ENCODE data around the gene PRSS38.
"Not testable (repeated sequence)": the region's sequence is repeated elsewhere in the genome, so short reads cannot be mapped to it uniquely, and the experiment has no call there.

The PRSS38 gene

GRCh38 chr1:227848430-227848932 is 33.0 kb downstream of the PRSS38 start:
- H3K4me1 ChIP-seq (ENCODE audit: insufficient read depth, low read length), result no peaks in the 10 kb centered on the region
- H3K9me3 ChIP-seq (ENCODE audit: low read length), result peaks cover 4% of the 10 kb centered on the region
- no peak overlapping the region for H2AFZ ChIP-seq (ENCODE audit: low read depth, low read length)
- H3K27me3 ChIP-seq (ENCODE audit: insufficient read depth, low read length), result no peaks in the 10 kb centered on the region
- H3K36me3 ChIP-seq (ENCODE audit: insufficient read depth, low read length), result no peaks in the 10 kb centered on the region
- H3K4me3 ChIP-seq (ENCODE audit: low read length), result no peak overlapping the region

- H3K27me3 ChIP-seq (ENCODE audit: insufficient read depth, low read length), result no peaks in the 10 kb centered on the region
- peaks cover 2% of the 10 kb centered on the region for H3K9me3 ChIP-seq (ENCODE audit: low read length)
Observed at GRCh38 chr1:227849251-227849650, 33.8 kb downstream of the PRSS38 start.

GRCh38 chr1:227854189-227854588 is 38.7 kb downstream of the PRSS38 start:
- Histone ChIP-seq H3K36me3 (ENCODE audit: insufficient read depth, low read length) (no peaks in the 10 kb centered on the region), H2AFZ (ENCODE audit: low read depth, low read length) (no peak overlapping the region), H3K27me3 (ENCODE audit: insufficient read depth, low read length) (no peaks in the 10 kb centered on the region), H3K4me3 (ENCODE audit: low read length) (no peak overlapping the region), H3K4me1 (ENCODE audit: insufficient read depth, low read length) (no peaks in the 10 kb centered on the region), H3K9me3 (ENCODE audit: low read length) (peaks cover 2% of the 10 kb centered on the region)

More at GRCh38 chr1:227849251-227849650, 33.8 kb downstream of the PRSS38 start:
- Histone ChIP-seq H3K4me1 (ENCODE audit: insufficient read depth, low read length) (no peaks in the 10 kb centered on the region), H2AFZ (ENCODE audit: low read depth, low read length) (no peak overlapping the region), H3K36me3 (ENCODE audit: insufficient read depth, low read length) (no peaks in the 10 kb centered on the region), H3K4me3 (ENCODE audit: low read length) (no peak overlapping the region)

- Histone ChIP-seq H3K9me3 (ENCODE audit: low read length) (peaks cover 2% of the 10 kb centered on the region), H3K4me3 (ENCODE audit: low read length) (no peak overlapping the region), H3K27me3 (ENCODE audit: insufficient read depth, low read length) (no peaks in the 10 kb centered on the region), H3K4me1 (ENCODE audit: insufficient read depth, low read length) (no peaks in the 10 kb centered on the region), H3K36me3 (ENCODE audit: insufficient read depth, low read length) (no peaks in the 10 kb centered on the region), H2AFZ (ENCODE audit: low read depth, low read length) (no peak overlapping the region)
Observed at GRCh38 chr1:227855687-227856086, 40.2 kb downstream of the PRSS38 start.

- peaks cover 2% of the 10 kb centered on the region for H3K9me3 ChIP-seq (ENCODE audit: low read length)
- H3K4me3 ChIP-seq (ENCODE audit: low read length), result no peak overlapping the region
- H3K27me3 ChIP-seq (ENCODE audit: insufficient read depth, low read length), result no peaks in the 10 kb centered on the region
- no peaks in the 10 kb centered on the region for H3K36me3 ChIP-seq (ENCODE audit: insufficient read depth, low read length)
- H3K4me1 ChIP-seq (ENCODE audit: insufficient read depth, low read length), result no peaks in the 10 kb centered on the region
- H2AFZ ChIP-seq (ENCODE audit: low read depth, low read length), result no peak overlapping the region
Observed at GRCh38 chr1:227856147-227856858, 40.8 kb downstream of the PRSS38 start.

- H3K9me3 ChIP-seq (ENCODE audit: low read length), result no peaks in the 10 kb centered on the region
- H2AFZ ChIP-seq (ENCODE audit: low read depth, low read length), result no peak overlapping the region
- no peaks in the 10 kb centered on the region for H3K36me3 ChIP-seq (ENCODE audit: insufficient read depth, low read length)
- H3K4me1 ChIP-seq (ENCODE audit: insufficient read depth, low read length), result no peaks in the 10 kb centered on the region
- H3K27me3 ChIP-seq (ENCODE audit: insufficient read depth, low read length), result no peaks in the 10 kb centered on the region
- H3K4me3 ChIP-seq (ENCODE audit: low read length), result no peak overlapping the region
Observed at GRCh38 chr1:227864882-227865281, 49.4 kb downstream of the PRSS38 start.

GRCh38 chr1:227869279-227869842 is 53.9 kb downstream of the PRSS38 start:
- Histone ChIP-seq H3K27me3 (ENCODE audit: insufficient read depth, low read length) (no peaks in the 10 kb centered on the region), H2AFZ (ENCODE audit: low read depth, low read length) (no peak overlapping the region), H3K36me3 (ENCODE audit: insufficient read depth, low read length) (no peaks in the 10 kb centered on the region), H3K4me3 (ENCODE audit: low read length) (no peak overlapping the region), H3K9me3 (ENCODE audit: low read length) (no peaks in the 10 kb centered on the region), H3K4me1 (ENCODE audit: insufficient read depth, low read length) (no peaks in the 10 kb centered on the region)

- H3K4me1 ChIP-seq (ENCODE audit: insufficient read depth, low read length), result no peaks in the 10 kb centered on the region
- H3K9me3 ChIP-seq (ENCODE audit: low read length), result no peaks in the 10 kb centered on the region
- H3K4me3 ChIP-seq (ENCODE audit: low read length), result no peak overlapping the region
- H3K27me3 ChIP-seq (ENCODE audit: insufficient read depth, low read length), result no peaks in the 10 kb centered on the region
- H2AFZ ChIP-seq (ENCODE audit: low read depth, low read length), result no peak overlapping the region
- no peaks in the 10 kb centered on the region for H3K36me3 ChIP-seq (ENCODE audit: insufficient read depth, low read length)
Observed at GRCh38 chr1:227869851-227870305, 54.4 kb downstream of the PRSS38 start.

GRCh38 chr1:227870366-227870765 is 54.9 kb downstream of the PRSS38 start:
- no peak overlapping the region for H2AFZ ChIP-seq (ENCODE audit: low read depth, low read length)

GRCh38 chr1:227871892-227872291 is 56.4 kb downstream of the PRSS38 start:
- H3K4me1 ChIP-seq (ENCODE audit: insufficient read depth, low read length); H3K36me3 ChIP-seq (ENCODE audit: insufficient read depth, low read length); H3K27me3 ChIP-seq (ENCODE audit: insufficient read depth, low read length); H2AFZ ChIP-seq (ENCODE audit: low read depth, low read length); H3K9me3 ChIP-seq (ENCODE audit: low read length); H3K4me3 ChIP-seq (ENCODE audit: low read length): not testable (repeated sequence)

More at GRCh38 chr1:227870366-227870765, 54.9 kb downstream of the PRSS38 start:
- no peak overlapping the region for H3K4me3 ChIP-seq (ENCODE audit: low read length)
- H3K4me1 ChIP-seq (ENCODE audit: insufficient read depth, low read length), result no peaks in the 10 kb centered on the region
- H3K36me3 ChIP-seq (ENCODE audit: insufficient read depth, low read length), result no peaks in the 10 kb centered on the region
- no peaks in the 10 kb centered on the region for H3K27me3 ChIP-seq (ENCODE audit: insufficient read depth, low read length)
- H3K9me3 ChIP-seq (ENCODE audit: low read length), result no peaks in the 10 kb centered on the region

- H2AFZ ChIP-seq (ENCODE audit: low read depth, low read length); H3K36me3 ChIP-seq (ENCODE audit: insufficient read depth, low read length); H3K4me3 ChIP-seq (ENCODE audit: low read length); H3K9me3 ChIP-seq (ENCODE audit: low read length); H3K27me3 ChIP-seq (ENCODE audit: insufficient read depth, low read length); H3K4me1 ChIP-seq (ENCODE audit: insufficient read depth, low read length): not testable (repeated sequence)
Observed at GRCh38 chr1:227877810-227878209, 62.3 kb downstream of the PRSS38 start.

GRCh38 chr1:227880342-227880924 is 65.0 kb downstream of the PRSS38 start:
- peaks cover 4% of the 10 kb centered on the region for H3K27me3 ChIP-seq (ENCODE audit: insufficient read depth, low read length)
- no peaks in the 10 kb centered on the region for H3K36me3 ChIP-seq (ENCODE audit: insufficient read depth, low read length)
- H3K9me3 ChIP-seq (ENCODE audit: low read length), result no peaks in the 10 kb centered on the region
- no peak overlapping the region for H2AFZ ChIP-seq (ENCODE audit: low read depth, low read length)
- no peak overlapping the region for H3K4me3 ChIP-seq (ENCODE audit: low read length)
- no peaks in the 10 kb centered on the region for H3K4me1 ChIP-seq (ENCODE audit: insufficient read depth, low read length)

GRCh38 chr1:227883073-227883520 is 67.6 kb downstream of the PRSS38 start:
- Histone ChIP-seq H3K4me1 (ENCODE audit: insufficient read depth, low read length) (peaks cover 5% of the 10 kb centered on the region), H3K9me3 (ENCODE audit: low read length) (no peaks in the 10 kb centered on the region), H3K36me3 (ENCODE audit: insufficient read depth, low read length) (no peaks in the 10 kb centered on the region), H3K27me3 (ENCODE audit: insufficient read depth, low read length) (peaks cover 4% of the 10 kb centered on the region), H2AFZ (ENCODE audit: low read depth, low read length) (no peak overlapping the region), H3K4me3 (ENCODE audit: low read length) (no peak overlapping the region)

Data from neuron (in vitro differentiated cells).